Measurements from ENCODE around the gene CUX1.
A peak's percentile ranks its signal among the peaks of the same experiment; 100 is the strongest.

The CUX1 gene

GRCh38 chr7:102054158-102054557 is 236.7 kb downstream of the CUX1 start:
- peaks cover 18% of the 10 kb centered on the region for H3K9me3 ChIP-seq (ENCODE audit: control insufficient read depth, low read length)
- no peak overlapping the region for H3K27ac ChIP-seq (ENCODE audit: low read depth, low read length, severe bottlenecking)
- H3K4me1 ChIP-seq (ENCODE audit: control insufficient read depth, insufficient read depth, low read length, poor library complexity, severe bottlenecking): no peaks in the 10 kb centered on the region
- no peak overlapping the region for H3K4me3 ChIP-seq (ENCODE audit: extremely low read depth, insufficient read depth, low read length, poor library complexity, severe bottlenecking)
- peaks cover 12% of the 10 kb centered on the region for H3K36me3 ChIP-seq (ENCODE audit: control insufficient read depth, insufficient read depth, low read length)
- WGBS, 2 experiments (ENCODE audit: insufficient coverage in 2 of 2): 100% methylated on average over 1 of the region's 2 CpGs

- Histone ChIP-seq H3K36me3 (ENCODE audit: control insufficient read depth, insufficient read depth, low read length) (peaks cover 12% of the 10 kb centered on the region), H3K4me3 (ENCODE audit: extremely low read depth, insufficient read depth, low read length, poor library complexity, severe bottlenecking) (no peak overlapping the region), H3K4me1 (ENCODE audit: control insufficient read depth, insufficient read depth, low read length, poor library complexity, severe bottlenecking) (no peaks in the 10 kb centered on the region), H3K9me3 (ENCODE audit: control insufficient read depth, low read length) (peaks cover 18% of the 10 kb centered on the region), H3K27ac (ENCODE audit: low read depth, low read length, severe bottlenecking) (no peak overlapping the region)
- WGBS, 2 experiments (ENCODE audit: insufficient coverage in 2 of 2): 92 to 94% methylated on average over 1 of the region's 2 CpGs
Observed at GRCh38 chr7:102055181-102055976, 238.0 kb downstream of the CUX1 start.

- H3K36me3 ChIP-seq (ENCODE audit: control insufficient read depth, insufficient read depth, low read length): peaks cover 12% of the 10 kb centered on the region
- H3K4me1 ChIP-seq (ENCODE audit: control insufficient read depth, insufficient read depth, low read length, poor library complexity, severe bottlenecking): peaks cover 11% of the 10 kb centered on the region
- peaks cover 10% of the 10 kb centered on the region for H3K9me3 ChIP-seq (ENCODE audit: control insufficient read depth, low read length)
- H3K27ac ChIP-seq (ENCODE audit: low read depth, low read length, severe bottlenecking): no peak overlapping the region
- 97 to 98% methylated on average over 5 to 6 of the region's 9 CpGs for WGBS, 2 experiments (ENCODE audit: insufficient coverage in 2 of 2)
- H3K4me3 ChIP-seq (ENCODE audit: extremely low read depth, insufficient read depth, low read length, poor library complexity, severe bottlenecking): no peak overlapping the region
Observed at GRCh38 chr7:102059524-102059923, 242.1 kb downstream of the CUX1 start.

DNA sequence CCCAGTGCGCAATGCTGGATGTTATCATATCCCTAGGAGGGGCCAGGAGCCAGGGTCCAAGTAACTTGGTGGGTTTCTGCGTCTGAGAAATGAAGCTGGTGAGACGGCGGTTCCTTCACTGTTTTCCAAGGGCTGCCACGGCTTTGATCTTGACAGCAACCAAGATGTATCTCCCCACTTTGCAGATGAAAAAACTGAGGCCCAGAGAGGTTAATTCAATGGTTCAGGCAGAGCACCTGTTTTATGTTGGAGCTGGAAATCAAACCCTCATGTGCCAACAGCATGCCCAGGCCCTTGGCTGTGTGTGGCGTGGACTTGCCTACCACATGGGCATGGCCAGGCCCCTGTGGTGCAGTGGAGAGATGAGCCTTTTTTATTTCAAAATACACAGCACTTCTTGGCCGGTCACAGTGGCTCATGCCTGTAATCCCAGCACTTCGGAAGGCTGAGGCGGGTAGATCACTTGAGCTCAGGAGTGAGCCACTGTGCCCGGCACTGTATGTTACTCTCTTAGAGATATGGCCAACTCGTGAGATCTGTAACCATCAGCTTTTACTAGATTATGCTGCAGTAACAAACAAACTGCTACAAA is 244.0 kb downstream of the CUX1 start:
- H3K27ac ChIP-seq (ENCODE audit: low read depth, low read length, severe bottlenecking): peak overlapping the region; percentile 19
- WGBS, 2 experiments (ENCODE audit: insufficient coverage in 2 of 2): 96 to 98% methylated on average over 9 to 10 of the region's 11 CpGs

DNA sequence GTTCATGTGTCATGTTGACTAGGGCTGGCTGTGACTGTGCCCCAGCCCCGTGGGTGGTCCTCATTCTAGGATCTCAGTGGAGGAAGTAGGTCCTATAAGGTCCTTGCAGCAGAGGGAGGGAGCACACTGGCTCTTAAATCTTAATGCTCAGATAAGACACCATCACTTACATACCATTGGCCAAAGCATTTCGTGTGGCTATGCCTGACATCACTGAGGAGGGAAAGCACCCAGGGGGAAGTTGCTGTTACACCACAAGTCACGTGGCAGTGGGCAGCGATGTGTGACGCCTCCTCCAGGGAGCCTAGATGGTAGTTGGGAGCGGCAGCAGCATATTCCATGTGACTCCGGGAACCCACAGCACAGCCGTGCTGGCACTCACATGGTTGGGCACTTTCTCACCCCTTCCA is 244.6 kb downstream of the CUX1 start:
- no peaks in the 10 kb centered on the region for H3K9me3 ChIP-seq (ENCODE audit: control insufficient read depth, low read length)
- peaks cover 21% of the 10 kb centered on the region for H3K4me1 ChIP-seq (ENCODE audit: control insufficient read depth, insufficient read depth, low read length, poor library complexity, severe bottlenecking)
- peaks cover 2% of the 10 kb centered on the region for H3K36me3 ChIP-seq (ENCODE audit: control insufficient read depth, insufficient read depth, low read length)
- 89 to 91% methylated on average over 7 to 8 of the region's 8 CpGs for WGBS, 2 experiments (ENCODE audit: insufficient coverage in 2 of 2)
- H3K4me3 ChIP-seq (ENCODE audit: extremely low read depth, insufficient read depth, low read length, poor library complexity, severe bottlenecking): no peak overlapping the region
- no peak overlapping the region for H3K27ac ChIP-seq (ENCODE audit: low read depth, low read length, severe bottlenecking)

More for the DNA sequence above, 244.0 kb downstream of the CUX1 start:
- Histone ChIP-seq H3K36me3 (ENCODE audit: control insufficient read depth, insufficient read depth, low read length) (peaks cover 2% of the 10 kb centered on the region), H3K9me3 (ENCODE audit: control insufficient read depth, low read length) (no peaks in the 10 kb centered on the region), H3K4me3 (ENCODE audit: extremely low read depth, insufficient read depth, low read length, poor library complexity, severe bottlenecking) (no peak overlapping the region), H3K4me1 (ENCODE audit: control insufficient read depth, insufficient read depth, low read length, poor library complexity, severe bottlenecking) (peaks cover 21% of the 10 kb centered on the region)

DNA sequence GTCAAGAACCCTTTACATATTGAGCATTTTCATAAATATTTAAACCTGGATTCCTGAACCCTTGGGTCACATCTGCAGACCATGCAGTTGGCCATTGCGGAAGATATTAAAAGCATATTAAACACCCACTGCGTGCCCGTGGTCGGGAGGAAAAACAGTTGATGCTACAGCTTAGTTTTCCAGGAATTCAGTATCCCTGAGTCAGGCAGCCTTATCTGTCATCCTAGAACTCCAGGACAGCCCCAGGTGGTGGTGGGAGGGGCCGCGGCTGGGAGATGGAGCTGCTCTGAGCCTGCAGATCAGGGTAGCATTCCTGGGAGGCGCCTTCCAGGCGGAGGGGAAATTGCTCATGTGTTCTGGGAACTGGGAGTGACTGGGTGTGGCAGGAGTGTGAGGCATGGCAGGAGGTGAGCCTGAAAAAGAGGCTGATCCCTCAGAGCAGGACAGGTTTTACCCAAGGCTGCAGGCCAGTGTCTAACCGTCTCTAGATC is 246.3 kb downstream of the CUX1 start:
- Histone ChIP-seq H3K27ac (ENCODE audit: low read depth, low read length, severe bottlenecking) (peak overlapping the region; percentile 87), H3K4me1 (ENCODE audit: control insufficient read depth, insufficient read depth, low read length, poor library complexity, severe bottlenecking) (peaks cover 21% of the 10 kb centered on the region), H3K4me3 (ENCODE audit: extremely low read depth, insufficient read depth, low read length, poor library complexity, severe bottlenecking) (no peak overlapping the region), H3K9me3 (ENCODE audit: control insufficient read depth, low read length) (no peaks in the 10 kb centered on the region), H3K36me3 (ENCODE audit: control insufficient read depth, insufficient read depth, low read length) (peaks cover 8% of the 10 kb centered on the region)
- WGBS, 2 experiments (ENCODE audit: insufficient coverage in 2 of 2): 38 to 50% methylated on average over 8 to 9 of the region's 9 CpGs

DNA sequence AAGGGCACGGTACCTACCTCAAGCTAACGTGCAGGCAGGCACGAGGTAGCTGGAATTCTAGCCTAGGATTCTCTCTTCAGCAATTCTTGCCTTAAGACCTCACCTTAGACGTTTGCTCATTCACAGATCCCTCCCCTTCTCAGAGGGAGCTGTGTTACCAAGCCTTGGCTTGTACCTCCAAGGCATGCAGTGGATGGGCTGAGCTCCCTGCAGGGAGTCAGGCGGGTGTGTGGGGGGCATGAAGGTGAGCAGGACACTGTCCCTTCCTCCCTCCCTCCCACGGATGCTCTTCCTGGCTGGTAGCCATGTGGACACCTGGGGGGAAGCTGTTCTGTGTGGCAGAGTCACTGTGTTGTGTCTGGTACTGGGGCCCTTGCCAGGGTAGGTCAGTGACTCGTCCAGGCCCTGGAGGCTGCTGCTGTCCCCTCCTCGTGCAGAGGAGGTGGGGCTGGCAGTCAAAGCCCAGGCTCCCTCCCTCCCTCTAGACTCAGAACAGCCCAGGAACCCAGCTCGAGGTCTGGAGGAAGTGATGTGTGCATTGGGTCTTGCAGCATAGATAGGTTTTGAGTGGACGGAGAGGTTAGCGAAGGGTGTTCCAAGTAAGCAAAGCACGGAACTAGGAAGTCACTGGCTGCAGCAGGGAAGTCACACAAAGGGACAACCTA is 247.1 kb downstream of the CUX1 start:
- peaks cover 21% of the 10 kb centered on the region for H3K4me1 ChIP-seq (ENCODE audit: control insufficient read depth, insufficient read depth, low read length, poor library complexity, severe bottlenecking)
- H3K36me3 ChIP-seq (ENCODE audit: control insufficient read depth, insufficient read depth, low read length): peaks cover 9% of the 10 kb centered on the region
- peak overlapping the region; percentile 87 for H3K27ac ChIP-seq (ENCODE audit: low read depth, low read length, severe bottlenecking)
- no peak overlapping the region for H3K4me3 ChIP-seq (ENCODE audit: extremely low read depth, insufficient read depth, low read length, poor library complexity, severe bottlenecking)
- H3K9me3 ChIP-seq (ENCODE audit: control insufficient read depth, low read length): no peaks in the 10 kb centered on the region
- WGBS, 2 experiments (ENCODE audit: insufficient coverage in 2 of 2): 44 to 56% methylated on average over 7 to 8 of the region's 12 CpGs

DNA sequence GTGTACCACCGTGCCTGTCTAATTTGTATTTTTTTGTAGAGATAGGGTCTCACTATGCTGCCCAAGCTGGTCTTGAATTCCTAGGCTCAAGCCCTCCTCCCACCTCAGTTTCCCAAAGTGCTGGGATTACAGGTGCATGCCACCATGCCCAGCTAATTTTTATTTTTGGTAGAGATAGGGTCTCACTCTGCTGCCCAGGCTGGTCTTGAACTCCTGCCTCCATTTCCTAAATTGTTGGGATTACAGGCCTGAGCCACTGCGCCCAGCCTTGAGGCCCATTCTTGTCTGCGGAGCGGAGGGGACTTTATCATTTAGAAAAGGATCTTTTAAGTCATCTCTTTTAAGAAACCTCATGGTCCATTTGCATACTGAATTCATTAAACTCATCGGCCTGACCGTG is 247.8 kb downstream of the CUX1 start:
- Histone ChIP-seq H3K27ac (ENCODE audit: low read depth, low read length, severe bottlenecking) (no peak overlapping the region), H3K36me3 (ENCODE audit: control insufficient read depth, insufficient read depth, low read length) (peaks cover 13% of the 10 kb centered on the region), H3K9me3 (ENCODE audit: control insufficient read depth, low read length) (no peaks in the 10 kb centered on the region), H3K4me1 (ENCODE audit: control insufficient read depth, insufficient read depth, low read length, poor library complexity, severe bottlenecking) (peaks cover 21% of the 10 kb centered on the region), H3K4me3 (ENCODE audit: extremely low read depth, insufficient read depth, low read length, poor library complexity, severe bottlenecking) (no peak overlapping the region)
- 87 to 93% methylated on average over 3 to 5 of the region's 6 CpGs for WGBS, 2 experiments (ENCODE audit: insufficient coverage in 2 of 2)

- Histone ChIP-seq H3K36me3 (ENCODE audit: control insufficient read depth, insufficient read depth, low read length) (peaks cover 26% of the 10 kb centered on the region), H3K4me1 (ENCODE audit: control insufficient read depth, insufficient read depth, low read length, poor library complexity, severe bottlenecking) (peaks cover 21% of the 10 kb centered on the region), H3K27ac (ENCODE audit: low read depth, low read length, severe bottlenecking) (no peak overlapping the region), H3K9me3 (ENCODE audit: control insufficient read depth, low read length) (peaks cover 1% of the 10 kb centered on the region), H3K4me3 (ENCODE audit: extremely low read depth, insufficient read depth, low read length, poor library complexity, severe bottlenecking) (no peak overlapping the region)
- WGBS, 2 experiments (ENCODE audit: insufficient coverage in 2 of 2): 95 to 100% methylated on average over 6 of the region's 9 CpGs
Observed at GRCh38 chr7:102066476-102066875, 249.1 kb downstream of the CUX1 start.

DNA sequence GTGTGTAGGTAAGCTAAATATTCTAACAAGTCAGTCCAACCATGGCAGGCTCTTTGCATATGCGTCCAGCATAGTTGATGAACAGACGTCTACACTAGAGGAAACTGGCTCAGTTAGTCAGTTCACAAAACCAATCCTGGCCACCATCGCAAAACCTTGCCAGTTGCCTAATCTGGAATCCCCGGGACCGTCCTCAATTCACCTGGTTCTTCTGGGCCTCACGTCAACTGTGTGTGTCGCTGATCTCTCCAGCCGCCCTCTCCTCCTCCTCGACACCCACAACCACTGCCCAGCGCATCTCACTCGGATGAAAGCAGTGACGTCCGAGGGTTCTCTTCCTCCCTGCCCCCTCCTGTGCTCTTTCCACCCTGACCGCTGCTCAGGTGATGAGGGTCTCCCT is 251.4 kb downstream of the CUX1 start:
- Histone ChIP-seq H3K4me3 (ENCODE audit: extremely low read depth, insufficient read depth, low read length, poor library complexity, severe bottlenecking) (no peak overlapping the region), H3K27ac (ENCODE audit: low read depth, low read length, severe bottlenecking) (no peak overlapping the region), H3K9me3 (ENCODE audit: control insufficient read depth, low read length) (peaks cover 7% of the 10 kb centered on the region), H3K36me3 (ENCODE audit: control insufficient read depth, insufficient read depth, low read length) (peaks cover 37% of the 10 kb centered on the region), H3K4me1 (ENCODE audit: control insufficient read depth, insufficient read depth, low read length, poor library complexity, severe bottlenecking) (peaks cover 19% of the 10 kb centered on the region)
- 86 to 98% methylated on average over 9 to 14 of the region's 14 CpGs for WGBS, 2 experiments (ENCODE audit: insufficient coverage in 2 of 2)

Measured in mesodermal cell (in vitro differentiated cells).